Measurements from ENCODE around the gene MRPS11. TPM values are rescaled to one million over a fixed set of nuclear protein-coding genes. Genes with fewer than 3 reads are reported as not detected.

MRPS11 gene
- total and polyA plus RNA-seq, 9 of the 15 experiments (the other 6 are each of a cell fraction or from before 2014, with no cell fraction given), result 28.3 to 83.2 (median 53.1) TPM

DNA sequence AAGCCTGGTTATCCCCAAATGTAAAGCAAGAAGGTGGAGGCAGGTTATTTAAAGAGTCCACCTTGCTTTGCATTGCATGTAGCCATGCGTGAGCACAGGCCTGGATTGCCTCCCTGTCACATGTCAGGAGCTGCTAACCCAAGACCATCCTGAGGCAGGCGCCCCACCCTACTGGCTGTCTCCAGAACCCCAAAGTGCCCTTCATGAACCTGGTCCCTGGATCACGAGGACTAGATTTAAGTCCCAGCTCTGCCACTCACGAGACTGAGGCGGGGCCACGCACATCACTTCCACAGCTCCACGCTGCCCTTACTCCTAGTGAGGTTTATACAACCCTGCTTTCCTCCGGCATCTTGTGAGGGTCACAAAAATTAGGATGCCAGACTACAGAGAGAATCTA is 17.9 kb upstream of the MRPS11 start:
- ATAC-seq, result no peak
- in situ Hi-C loops (cut with MboI), result no loop called here

More for the DNA sequence above, 17.9 kb upstream of the MRPS11 start:
- no TSS peak for BruUV-seq (replicated peaks)
- Histone ChIP-seq H4K20me1 (replicated peaks; ENCODE audit: control insufficient read depth, insufficient read depth, low read length) (no peaks in the 10 kb centered on the region), H3K27ac (ENCODE audit: extremely low read depth, low read depth, low read length) (no peak overlapping the region), H2AFZ (ENCODE audit: low read depth, low read length) (no peak overlapping the region), H3K9ac (ENCODE audit: insufficient read depth in 1 of 2, low read depth in 2 of 2, low read length in 2 of 2) (no peak overlapping the region), H3K36me3 (ENCODE audit: control insufficient read depth, insufficient read depth, low read length) (no peaks in the 10 kb centered on the region), H3K79me2 (ENCODE audit: control insufficient read depth, insufficient read depth, low read length) (no peaks in the 10 kb centered on the region), H3K9me3 (replicated peaks; ENCODE audit: control insufficient read depth, insufficient read depth, low read depth, low read length) (no peaks in the 10 kb centered on the region), H3K4me2 (ENCODE audit: insufficient read depth, low read length) (no peak overlapping the region), H3K4me3 (no peak overlapping the region), H3K27me3 (ENCODE audit: control insufficient read depth in 2 of 2, insufficient read depth in 2 of 2, low read length in 2 of 2) (peaks cover 4 to 6% of the 10 kb centered on the region in 2 experiments; a peak in 2 of 5 replicates), H3K9me1 (ENCODE audit: control insufficient read depth, insufficient read depth, low read length) (no peaks in the 10 kb centered on the region), H3K4me1 (replicated peaks in 1 of 2; ENCODE audit: control insufficient read depth in 2 of 2, insufficient read depth in 2 of 2, low read length in 2 of 2) (no peaks in the 10 kb centered on the region)
- intact Hi-C loops (cut with micrococcal nuclease), result no loop called here
- FAIRE-seq (no peak), DNase-seq (ENCODE audit: extremely low read depth in 1 of 4, low spot score in 3 of 4) (no peak)
- ChIA-PET POLR2A (no interaction called here), CTCF (ENCODE audit: low intra/inter-chr PET ratio) (interaction anchor here (0.6 to 1.1 kb wide), 4 partner anchors 91 to 213 kb away, joined by 3 to 5 read pairs (median 4); no protein-coding TSS in a partner anchor)
- WGBS (ENCODE audit: insufficient coverage, low coverage, missing lambda C conversion rate), result 4% methylated on average over 8 of the region's 8 CpGs
- no peak for TF ChIP-seq ZNF76 (CRISPR knock-in tag; IDR thresholded peaks at IDR 0.05; ENCODE audit: borderline replicate concordance)
- no peak for TF ChIP-seq SP2 (IDR thresholded peaks at IDR 0.05; ENCODE audit: extremely low read depth, low read depth, low read length, poor library complexity, severe bottlenecking)
- no peak for TF ChIP-seq ZNF282 (CRISPR knock-in tag; IDR thresholded peaks at IDR 0.05)
- TF ChIP-seq TAF9B (IDR thresholded peaks at IDR 0.05; ENCODE audit: partially characterized antibody), result no peak
- no peak for TF ChIP-seq NEUROD1 (IDR thresholded peaks at IDR 0.05; ENCODE audit: borderline replicate concordance, low read depth, low read length, partially characterized antibody)
- TF ChIP-seq KDM1A (IDR thresholded peaks at IDR 0.05), result no peak
- no peak for TF ChIP-seq PTBP1 (IDR thresholded peaks at IDR 0.05; ENCODE audit: low read depth, low read length)
- TF ChIP-seq, protein P1, sequence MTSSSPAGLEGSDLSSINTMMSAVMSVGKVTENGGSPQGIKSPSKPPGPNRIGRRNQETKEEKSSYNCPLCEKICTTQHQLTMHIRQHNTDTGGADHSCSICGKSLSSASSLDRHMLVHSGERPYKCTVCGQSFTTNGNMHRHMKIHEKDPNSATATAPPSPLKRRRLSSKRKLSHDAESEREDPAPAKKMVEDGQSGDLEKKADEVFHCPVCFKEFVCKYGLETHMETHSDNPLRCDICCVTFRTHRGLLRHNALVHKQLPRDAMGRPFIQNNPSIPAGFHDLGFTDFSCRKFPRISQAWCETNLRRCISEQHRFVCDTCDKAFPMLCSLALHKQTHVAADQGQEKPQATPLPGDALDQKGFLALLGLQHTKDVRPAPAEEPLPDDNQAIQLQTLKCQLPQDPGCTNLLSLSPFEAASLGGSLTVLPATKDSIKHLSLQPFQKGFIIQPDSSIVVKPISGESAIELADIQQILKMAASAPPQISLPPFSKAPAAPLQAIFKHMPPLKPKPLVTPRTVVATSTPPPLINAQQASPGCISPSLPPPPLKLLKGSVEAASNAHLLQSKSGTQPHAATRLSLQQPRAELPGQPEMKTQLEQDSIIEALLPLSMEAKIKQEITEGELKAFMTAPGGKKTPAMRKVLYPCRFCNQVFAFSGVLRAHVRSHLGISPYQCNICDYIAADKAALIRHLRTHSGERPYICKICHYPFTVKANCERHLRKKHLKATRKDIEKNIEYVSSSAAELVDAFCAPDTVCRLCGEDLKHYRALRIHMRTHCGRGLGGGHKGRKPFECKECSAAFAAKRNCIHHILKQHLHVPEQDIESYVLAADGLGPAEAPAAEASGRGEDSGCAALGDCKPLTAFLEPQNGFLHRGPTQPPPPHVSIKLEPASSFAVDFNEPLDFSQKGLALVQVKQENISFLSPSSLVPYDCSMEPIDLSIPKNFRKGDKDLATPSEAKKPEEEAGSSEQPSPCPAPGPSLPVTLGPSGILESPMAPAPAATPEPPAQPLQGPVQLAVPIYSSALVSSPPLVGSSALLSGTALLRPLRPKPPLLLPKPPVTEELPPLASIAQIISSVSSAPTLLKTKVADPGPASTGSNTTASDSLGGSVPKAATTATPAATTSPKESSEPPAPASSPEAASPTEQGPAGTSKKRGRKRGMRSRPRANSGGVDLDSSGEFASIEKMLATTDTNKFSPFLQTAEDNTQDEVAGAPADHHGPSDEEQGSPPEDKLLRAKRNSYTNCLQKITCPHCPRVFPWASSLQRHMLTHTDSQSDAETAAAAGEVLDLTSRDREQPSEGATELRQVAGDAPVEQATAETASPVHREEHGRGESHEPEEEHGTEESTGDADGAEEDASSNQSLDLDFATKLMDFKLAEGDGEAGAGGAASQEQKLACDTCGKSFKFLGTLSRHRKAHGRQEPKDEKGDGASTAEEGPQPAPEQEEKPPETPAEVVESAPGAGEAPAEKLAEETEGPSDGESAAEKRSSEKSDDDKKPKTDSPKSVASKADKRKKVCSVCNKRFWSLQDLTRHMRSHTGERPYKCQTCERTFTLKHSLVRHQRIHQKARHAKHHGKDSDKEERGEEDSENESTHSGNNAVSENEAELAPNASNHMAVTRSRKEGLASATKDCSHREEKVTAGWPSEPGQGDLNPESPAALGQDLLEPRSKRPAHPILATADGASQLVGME (CRISPR knock-in tag; IDR thresholded peaks at IDR 0.05), result no peak
- TF ChIP-seq CBFB (CRISPR knock-in tag; IDR thresholded peaks at IDR 0.05), result no peak
- TF ChIP-seq ZFP1 (CRISPR knock-in tag; IDR thresholded peaks at IDR 0.05), result no peak
- TF ChIP-seq, protein P2, sequence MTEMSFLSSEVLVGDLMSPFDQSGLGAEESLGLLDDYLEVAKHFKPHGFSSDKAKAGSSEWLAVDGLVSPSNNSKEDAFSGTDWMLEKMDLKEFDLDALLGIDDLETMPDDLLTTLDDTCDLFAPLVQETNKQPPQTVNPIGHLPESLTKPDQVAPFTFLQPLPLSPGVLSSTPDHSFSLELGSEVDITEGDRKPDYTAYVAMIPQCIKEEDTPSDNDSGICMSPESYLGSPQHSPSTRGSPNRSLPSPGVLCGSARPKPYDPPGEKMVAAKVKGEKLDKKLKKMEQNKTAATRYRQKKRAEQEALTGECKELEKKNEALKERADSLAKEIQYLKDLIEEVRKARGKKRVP (CRISPR knock-in tag; IDR thresholded peaks at IDR 0.05), result no peak
- no peak for TF ChIP-seq KLF10 (CRISPR knock-in tag; IDR thresholded peaks at IDR 0.05)
- no peak for TF ChIP-seq SAFB2 (IDR thresholded peaks at IDR 0.05; ENCODE audit: borderline replicate concordance, low read depth, low read length, severe bottlenecking)
- TF ChIP-seq, protein P3, sequence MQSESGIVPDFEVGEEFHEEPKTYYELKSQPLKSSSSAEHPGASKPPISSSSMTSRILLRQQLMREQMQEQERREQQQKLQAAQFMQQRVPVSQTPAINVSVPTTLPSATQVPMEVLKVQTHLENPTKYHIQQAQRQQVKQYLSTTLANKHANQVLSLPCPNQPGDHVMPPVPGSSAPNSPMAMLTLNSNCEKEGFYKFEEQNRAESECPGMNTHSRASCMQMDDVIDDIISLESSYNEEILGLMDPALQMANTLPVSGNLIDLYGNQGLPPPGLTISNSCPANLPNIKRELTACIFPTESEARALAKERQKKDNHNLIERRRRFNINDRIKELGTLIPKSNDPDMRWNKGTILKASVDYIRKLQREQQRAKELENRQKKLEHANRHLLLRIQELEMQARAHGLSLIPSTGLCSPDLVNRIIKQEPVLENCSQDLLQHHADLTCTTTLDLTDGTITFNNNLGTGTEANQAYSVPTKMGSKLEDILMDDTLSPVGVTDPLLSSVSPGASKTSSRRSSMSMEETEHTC (IDR thresholded peaks at IDR 0.05), result no peak
- TF ChIP-seq FOS (IDR thresholded peaks at IDR 0.05; ENCODE audit: extremely low read depth, insufficient read length), result no peak
- TF ChIP-seq CBX2 (IDR thresholded peaks at IDR 0.05; ENCODE audit: insufficient read depth, low read length, poor library complexity, severe bottlenecking), result no peak

All from K562 (cell line).